KOPT-K1 (cell line): ENCODE results near the gene ENOX1.

Experiments used
- H3K27ac ChIP-seq: fragments of 200-600 bp; sonication (generic); 2 replicates; pipeline ENCODE4 v1.5.1; 2016; ENCODE audit warnings: antibody characterized with exemption, mild to moderate bottlenecking, low read depth, low read length; ENCODE audit not compliant: poor library complexity, severe bottlenecking
- H3K36me3 ChIP-seq: fragments of 200-600 bp; sonication (generic); 2 replicates; pipeline ENCODE4 v1.5.1; 2017; ENCODE audit warnings: antibody characterized with exemption, mild to moderate bottlenecking, low read length, moderate library complexity; ENCODE audit not compliant: insufficient read depth
- H3K9me3 ChIP-seq: fragments of 200-600 bp; sonication (generic); 2 replicates; pipeline ENCODE4 v1.5.1; 2017; ENCODE audit warnings: antibody characterized with exemption, low read length, mild to moderate bottlenecking; ENCODE audit not compliant: insufficient read depth, poor library complexity, severe bottlenecking

Gene ENOX1

GRCh38 chr13:43264458-43264857 is 522.3 kb downstream of the ENOX1 start:
- Histone ChIP-seq H3K9me3 (no peaks in the 10 kb centered on the region), H3K27ac (no peak overlapping the region), H3K36me3 (no peaks in the 10 kb centered on the region)

GRCh38 chr13:43263047-43263446 is 523.7 kb downstream of the ENOX1 start:
- Histone ChIP-seq H3K27ac (no peak overlapping the region), H3K36me3 (no peaks in the 10 kb centered on the region), H3K9me3 (no peaks in the 10 kb centered on the region)

GRCh38 chr13:43260999-43261398 is 525.8 kb downstream of the ENOX1 start:
- Histone ChIP-seq H3K9me3 (no peaks in the 10 kb centered on the region), H3K27ac (no peak overlapping the region), H3K36me3 (no peaks in the 10 kb centered on the region)

- no peak overlapping the region for H3K27ac ChIP-seq
- no peaks in the 10 kb centered on the region for H3K9me3 ChIP-seq
- no peaks in the 10 kb centered on the region for H3K36me3 ChIP-seq
These were observed 528.0 kb downstream of the ENOX1 start for GRCh38 chr13:43258771-43259170.

GRCh38 chr13:43257765-43258164 is 529.0 kb downstream of the ENOX1 start:
- Histone ChIP-seq H3K27ac (no peak overlapping the region), H3K36me3 (no peaks in the 10 kb centered on the region), H3K9me3 (no peaks in the 10 kb centered on the region)

GRCh38 chr13:43251961-43252360 is 534.8 kb downstream of the ENOX1 start:
- Histone ChIP-seq H3K36me3 (no peaks in the 10 kb centered on the region), H3K27ac (no peak overlapping the region), H3K9me3 (no peaks in the 10 kb centered on the region)

GRCh38 chr13:43246382-43246781 is 540.4 kb downstream of the ENOX1 start:
- H3K9me3 ChIP-seq: no peaks in the 10 kb centered on the region
- no peak overlapping the region for H3K27ac ChIP-seq
- no peaks in the 10 kb centered on the region for H3K36me3 ChIP-seq

- H3K9me3 ChIP-seq: no peaks in the 10 kb centered on the region
- H3K27ac ChIP-seq: no peak overlapping the region
- no peaks in the 10 kb centered on the region for H3K36me3 ChIP-seq
These were observed 541.3 kb downstream of the ENOX1 start for GRCh38 chr13:43245374-43245964.

- Histone ChIP-seq H3K27ac (no peak overlapping the region), H3K9me3 (no peaks in the 10 kb centered on the region), H3K36me3 (no peaks in the 10 kb centered on the region)
These were observed 542.3 kb downstream of the ENOX1 start for GRCh38 chr13:43244481-43244880.

- no peak overlapping the region for H3K27ac ChIP-seq
- no peaks in the 10 kb centered on the region for H3K9me3 ChIP-seq
- no peaks in the 10 kb centered on the region for H3K36me3 ChIP-seq
These were observed 543.1 kb downstream of the ENOX1 start for GRCh38 chr13:43243711-43244110.

GRCh38 chr13:43242040-43242439 is 544.7 kb downstream of the ENOX1 start:
- H3K9me3 ChIP-seq: no peaks in the 10 kb centered on the region
- H3K36me3 ChIP-seq: no peaks in the 10 kb centered on the region
- H3K27ac ChIP-seq: no peak overlapping the region

GRCh38 chr13:43240278-43240677 is 546.5 kb downstream of the ENOX1 start:
- no peak overlapping the region for H3K27ac ChIP-seq
- no peaks in the 10 kb centered on the region for H3K9me3 ChIP-seq
- H3K36me3 ChIP-seq: no peaks in the 10 kb centered on the region

GRCh38 chr13:43239275-43239840 is 547.4 kb downstream of the ENOX1 start:
- Histone ChIP-seq H3K36me3 (no peaks in the 10 kb centered on the region), H3K9me3 (no peaks in the 10 kb centered on the region), H3K27ac (no peak overlapping the region)

- Histone ChIP-seq H3K27ac (no peak overlapping the region), H3K9me3 (no peaks in the 10 kb centered on the region), H3K36me3 (no peaks in the 10 kb centered on the region)
These were observed 548.3 kb downstream of the ENOX1 start for GRCh38 chr13:43238341-43239083.

- Histone ChIP-seq H3K36me3 (no peaks in the 10 kb centered on the region), H3K27ac (no peak overlapping the region), H3K9me3 (no peaks in the 10 kb centered on the region)
These were observed 549.2 kb downstream of the ENOX1 start for GRCh38 chr13:43237616-43238015.

GRCh38 chr13:43235028-43235427 is 551.7 kb downstream of the ENOX1 start:
- Histone ChIP-seq H3K27ac (no peak overlapping the region), H3K36me3 (no peaks in the 10 kb centered on the region), H3K9me3 (no peaks in the 10 kb centered on the region)
